ENCODE measurements around the gene RNF114.

The RNF114 gene

GRCh38 chr20:49984426-49985153 lies 48.4 kb downstream of the RNF114 start:
- DNase-seq (ENCODE audit: low read depth), result peak; percentile 36
- peak overlapping the region; percentile 74 for H3K4me3 ChIP-seq (ENCODE audit: low read depth, low read length)
- no peak for TF ChIP-seq CTCF (conservative IDR thresholded peaks at IDR 0.05; ENCODE audit: low read depth, low read length)

DNA sequence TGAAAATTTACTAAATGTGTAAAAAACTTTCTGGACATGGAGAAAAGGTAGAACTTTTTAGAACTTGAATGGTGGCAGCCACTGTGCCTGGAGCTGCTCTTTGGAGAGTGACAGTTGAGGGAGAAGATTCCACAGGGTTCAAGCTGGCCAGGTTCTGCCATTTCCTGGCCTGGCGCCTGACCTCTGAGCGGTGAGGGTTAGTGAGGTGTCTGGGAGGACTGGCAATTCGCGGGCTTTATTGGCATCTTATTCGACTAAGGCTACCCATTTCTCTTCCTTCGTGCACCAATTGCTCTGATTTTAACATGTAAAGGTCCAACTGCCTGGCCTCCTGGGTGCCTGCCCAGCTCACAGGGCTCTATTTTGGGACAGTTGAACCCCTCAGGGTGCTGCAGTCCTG lies 49.0 kb downstream of the RNF114 start:
- peak overlapping the region; percentile 74 for H3K4me3 ChIP-seq (ENCODE audit: low read depth, low read length)
- DNase-seq (ENCODE audit: low read depth), result no peak

DNA sequence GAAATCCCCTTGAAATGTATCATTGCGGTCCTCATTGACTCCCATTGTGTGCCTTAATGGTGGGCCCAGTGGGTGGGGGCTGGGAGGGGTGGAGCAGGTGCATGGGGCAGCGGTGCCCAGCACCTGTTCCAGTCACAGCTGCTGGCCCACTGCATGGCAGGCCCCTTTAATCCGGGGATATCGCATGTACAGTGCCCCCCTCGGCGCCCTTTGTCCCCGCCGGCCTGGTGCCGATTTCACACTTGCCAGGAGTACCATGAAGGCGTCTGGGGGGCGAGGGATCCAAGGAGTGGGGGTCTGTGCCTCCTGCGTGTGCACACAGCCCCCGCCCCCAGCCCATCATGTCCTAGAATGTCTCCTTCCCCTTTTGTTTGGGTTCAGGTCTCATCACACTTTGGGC lies 49.4 kb downstream of the RNF114 start:
- peak overlapping the region; percentile 74 for H3K4me3 ChIP-seq (ENCODE audit: low read depth, low read length)
- no peak for DNase-seq (ENCODE audit: low read depth)
- no peak for TF ChIP-seq CTCF (conservative IDR thresholded peaks at IDR 0.05; ENCODE audit: low read depth, low read length)

More for the DNA sequence above, 49.0 kb downstream of the RNF114 start:
- no peak for TF ChIP-seq CTCF (conservative IDR thresholded peaks at IDR 0.05; ENCODE audit: low read depth, low read length)

- peak overlapping the region; percentile 74 for H3K4me3 ChIP-seq (ENCODE audit: low read depth, low read length)
- peak; percentile 37 for DNase-seq (ENCODE audit: low read depth)
- no peak for TF ChIP-seq CTCF (conservative IDR thresholded peaks at IDR 0.05; ENCODE audit: low read depth, low read length)
Observed at GRCh38 chr20:49986049-49986448, 49.9 kb downstream of the RNF114 start.

- TF ChIP-seq CTCF (conservative IDR thresholded peaks at IDR 0.05; ENCODE audit: low read depth, low read length), result no peak
- H3K4me3 ChIP-seq (ENCODE audit: low read depth, low read length), result peak overlapping the region; percentile 74
- DNase-seq (ENCODE audit: low read depth), result peak; percentile 34
Observed at GRCh38 chr20:49987015-49987867, 51.0 kb downstream of the RNF114 start.

DNA sequence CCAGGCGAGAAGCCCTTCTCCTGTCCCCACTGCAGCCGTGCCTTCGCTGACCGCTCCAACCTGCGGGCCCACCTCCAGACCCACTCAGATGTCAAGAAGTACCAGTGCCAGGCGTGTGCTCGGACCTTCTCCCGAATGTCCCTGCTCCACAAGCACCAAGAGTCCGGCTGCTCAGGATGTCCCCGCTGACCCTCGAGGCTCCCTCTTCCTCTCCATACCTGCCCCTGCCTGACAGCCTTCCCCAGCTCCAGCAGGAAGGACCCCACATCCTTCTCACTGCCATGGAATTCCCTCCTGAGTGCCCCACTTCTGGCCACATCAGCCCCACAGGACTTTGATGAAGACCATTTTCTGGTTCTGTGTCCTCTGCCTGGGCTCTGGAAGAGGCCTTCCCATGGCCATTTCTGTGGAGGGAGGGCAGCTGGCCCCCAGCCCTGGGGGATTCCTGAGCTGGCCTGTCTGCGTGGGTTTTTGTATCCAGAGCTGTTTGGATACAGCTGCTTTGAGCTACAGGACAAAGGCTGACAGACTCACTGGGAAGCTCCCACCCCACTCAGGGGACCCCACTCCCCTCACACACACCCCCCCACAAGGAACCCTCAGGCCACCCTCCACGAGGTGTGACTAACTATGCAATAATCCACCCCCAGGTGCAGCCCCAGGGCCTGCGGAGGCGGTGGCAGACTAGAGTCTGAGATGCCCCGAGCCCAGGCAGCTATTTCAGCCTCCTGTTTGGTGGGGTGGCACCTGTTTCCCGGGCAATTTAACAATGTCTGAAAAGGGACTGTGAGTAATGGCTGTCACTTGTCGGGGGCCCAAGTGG lies 51.9 kb downstream of the RNF114 start:
- DNase-seq (ENCODE audit: low read depth), result no peak
- no peak overlapping the region for H3K4me3 ChIP-seq (ENCODE audit: low read depth, low read length)

More for the DNA sequence above, 51.9 kb downstream of the RNF114 start:
- TF ChIP-seq CTCF (conservative IDR thresholded peaks at IDR 0.05; ENCODE audit: low read depth, low read length), result no peak

Data from choroid plexus epithelial cell (primary cell).